Keratinocyte (primary cell): ENCODE data around the gene CPSF4. TPM values are rescaled to one million over a fixed set of nuclear protein-coding genes. Genes with fewer than 3 reads are reported as not detected.

Experiments
- DNase-seq: peaks from one replicate; pipeline ENCODE4 v3.0.0-alpha.2; 2011; ENCODE audit warnings: low read depth, missing footprints, low spot score
- FAIRE-seq: peaks from 2 replicates; lab custom pipeline; 2011; peaks lifted over from hg19 to GRCh38; lab: Jason Lieb, UNC
- H2AFZ ChIP-seq: 2 replicates; pipeline ENCODE4 v1.6.0; 2012; ENCODE audit warnings: low read length, control low read depth, inconsistent platforms; ENCODE audit not compliant: control insufficient read depth
- H3K27ac ChIP-seq: 2 replicates; pipeline ENCODE4 v1.5.1; 2011; ENCODE audit warnings: low read length; ENCODE audit not compliant: control insufficient read depth, insufficient read depth
- H3K27me3 ChIP-seq: 3 replicates; pipeline ENCODE4 v1.6.0; 2011; ENCODE audit warnings: low read length; ENCODE audit not compliant: control insufficient read depth, insufficient read depth; ENCODE audit errors: extremely low read depth
- H3K36me3 ChIP-seq, 2 experiments: 2 replicates in 1 of 2; 3 replicates in 1 of 2; pipeline ENCODE4 v1.5.1; 2011; ENCODE audit warnings: low read length in 2 of 2, mild to moderate bottlenecking in 1 of 2; ENCODE audit not compliant: control insufficient read depth in 2 of 2, insufficient read depth in 2 of 2; ENCODE audit errors: extremely low read depth in 1 of 2
- H3K4me1 ChIP-seq: 3 replicates; pipeline ENCODE4 v1.5.1; 2011; ENCODE audit warnings: low read length; ENCODE audit not compliant: control insufficient read depth, insufficient read depth; ENCODE audit errors: extremely low read depth
- H3K4me2 ChIP-seq: 3 replicates; pipeline ENCODE4 v1.6.0; 2011; ENCODE audit warnings: low read depth, low read length; ENCODE audit not compliant: control insufficient read depth, insufficient read depth; ENCODE audit errors: extremely low read depth
- H3K4me3 ChIP-seq, 3 experiments: fragments of 200-600 bp in 1 of 3; sonication (generic) in 1 of 3; 2 replicates in 2 of 3; 3 replicates in 1 of 3; pipeline ENCODE4 v1.5.1; 2011 to 2016; ENCODE audit warnings: low read length in 3 of 3, mild to moderate bottlenecking in 3 of 3, control low read depth in 2 of 3, inconsistent platforms in 1 of 3, low read depth in 1 of 3, mixed read lengths in 1 of 3, mixed run types in 1 of 3, moderate library complexity in 1 of 3; ENCODE audit not compliant: control insufficient read depth in 2 of 3, insufficient read depth in 2 of 3; ENCODE audit errors: extremely low read depth in 1 of 3
- H3K79me2 ChIP-seq: 2 replicates; pipeline ENCODE4 v1.6.0; 2012; ENCODE audit warnings: low read length; ENCODE audit not compliant: control insufficient read depth, insufficient read depth
- H3K9ac ChIP-seq: 3 replicates; pipeline ENCODE4 v1.6.0; 2011; ENCODE audit warnings: low read length; ENCODE audit not compliant: control insufficient read depth, insufficient read depth; ENCODE audit errors: extremely low read depth
- H3K9me1 ChIP-seq: 3 replicates; pipeline ENCODE4 v1.6.0; 2011; ENCODE audit warnings: low read length; ENCODE audit not compliant: control insufficient read depth, insufficient read depth; ENCODE audit errors: extremely low read depth
- H3K9me3 ChIP-seq: 2 replicates; pipeline ENCODE4 v1.5.1; 2012; ENCODE audit warnings: low read depth, low read length; ENCODE audit not compliant: control insufficient read depth
- H4K20me1 ChIP-seq: 3 replicates; pipeline ENCODE4 v1.6.0; 2011; ENCODE audit warnings: low read length; ENCODE audit not compliant: control insufficient read depth, insufficient read depth; ENCODE audit errors: extremely low read depth
- EZH2 ChIP-seq: IDR thresholded peaks from one replicate; pipeline ENCODE4 v1.6.1; 2012; ENCODE audit warnings: inconsistent platforms, mild to moderate bottlenecking, low read length, moderate library complexity
- dilution Hi-C: fragments of 300-500 bp; cut with MboI; formaldehyde crosslinking; loops from one replicate; pipeline ENCODE4 v1.7.0; 2020; ENCODE audit warnings: low sequenced_read_pairs; ENCODE audit not compliant: extremely low pct_ligation_motif_present
- polyA plus RNA-seq, 5 experiments: library from polyadenylated mRNA; depleted of rRNA in 3 of 5; stranded (reverse) in 3 of 5; stranded (forward) in 1 of 5; unstranded in 1 of 5; fragments of >200 nt; gene quantifications; 1 replicate in 1 of 5; 2 replicates in 3 of 5; 3 replicates in 1 of 5; pipeline versions ENCODE4 v1.2.1 to v1.2.3, GENCODE V29; 2011 to 2012; ENCODE audit warnings: missing spikeins in 2 of 5, low read depth in 1 of 5, low replicate concordance in 1 of 5
- TF ChIP-seq, protein P1 (sequence below), 3 experiments: IDR thresholded peaks in 1 of 3; conservative IDR thresholded peaks in 1 of 3; optimal IDR thresholded peaks in 1 of 3; 2 replicates in 2 of 3; 3 replicates in 1 of 3; pipeline versions ENCODE3 to v1.5.1; 2011; ENCODE audit warnings: low read length in 3 of 3, mild to moderate bottlenecking in 3 of 3, moderate library complexity in 2 of 3, control low read depth in 1 of 3, inconsistent platforms in 1 of 3; ENCODE audit not compliant: insufficient read depth in 2 of 3; ENCODE audit errors: extremely low read depth in 1 of 3

The CPSF4 gene
- polyA plus RNA-seq, 1 donor (not counting 4 experiments of a cell fraction or from before 2014, with no cell fraction given) = 25.0 TPM

DNA sequence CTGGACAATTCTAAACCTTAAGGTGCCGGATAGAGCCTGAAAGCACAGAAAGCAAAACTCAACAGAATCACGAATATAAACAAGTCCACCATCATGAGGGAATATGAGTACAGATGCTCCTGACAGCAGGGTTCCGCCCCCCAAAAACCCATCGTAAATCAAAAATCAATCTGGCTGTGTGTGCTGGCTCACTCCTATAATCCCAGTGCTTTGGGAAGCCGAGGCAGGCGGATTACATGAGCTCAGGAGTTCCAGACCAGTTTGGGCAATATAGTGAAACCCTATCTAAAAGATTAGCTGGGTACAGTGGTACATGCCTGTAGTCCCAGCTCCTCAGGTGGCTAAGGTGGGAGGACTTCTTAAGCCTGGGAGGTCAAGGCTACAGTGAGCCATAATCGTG is 17.8 kb upstream of the CPSF4 start:
- Histone ChIP-seq H2AFZ (no peak overlapping the region), H3K9ac (no peak overlapping the region), H3K4me2 (no peak overlapping the region), H3K36me3 (peaks cover 41 to 50% of the 10 kb centered on the region in 2 experiments), H4K20me1 (peaks cover 4% of the 10 kb centered on the region), H3K9me3 (no peaks in the 10 kb centered on the region), H3K9me1 (no peaks in the 10 kb centered on the region), H3K79me2 (no peaks in the 10 kb centered on the region), H3K4me1 (no peaks in the 10 kb centered on the region), H3K27ac (no peak overlapping the region), H3K4me3 (no peak overlapping the region), H3K27me3 (no peaks in the 10 kb centered on the region)
- DNase-seq (no peak), FAIRE-seq (no peak)
- dilution Hi-C loops = no loop called here
- no peak for TF ChIP-seq EZH2
- TF ChIP-seq, protein P1, sequence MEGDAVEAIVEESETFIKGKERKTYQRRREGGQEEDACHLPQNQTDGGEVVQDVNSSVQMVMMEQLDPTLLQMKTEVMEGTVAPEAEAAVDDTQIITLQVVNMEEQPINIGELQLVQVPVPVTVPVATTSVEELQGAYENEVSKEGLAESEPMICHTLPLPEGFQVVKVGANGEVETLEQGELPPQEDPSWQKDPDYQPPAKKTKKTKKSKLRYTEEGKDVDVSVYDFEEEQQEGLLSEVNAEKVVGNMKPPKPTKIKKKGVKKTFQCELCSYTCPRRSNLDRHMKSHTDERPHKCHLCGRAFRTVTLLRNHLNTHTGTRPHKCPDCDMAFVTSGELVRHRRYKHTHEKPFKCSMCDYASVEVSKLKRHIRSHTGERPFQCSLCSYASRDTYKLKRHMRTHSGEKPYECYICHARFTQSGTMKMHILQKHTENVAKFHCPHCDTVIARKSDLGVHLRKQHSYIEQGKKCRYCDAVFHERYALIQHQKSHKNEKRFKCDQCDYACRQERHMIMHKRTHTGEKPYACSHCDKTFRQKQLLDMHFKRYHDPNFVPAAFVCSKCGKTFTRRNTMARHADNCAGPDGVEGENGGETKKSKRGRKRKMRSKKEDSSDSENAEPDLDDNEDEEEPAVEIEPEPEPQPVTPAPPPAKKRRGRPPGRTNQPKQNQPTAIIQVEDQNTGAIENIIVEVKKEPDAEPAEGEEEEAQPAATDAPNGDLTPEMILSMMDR (optimal IDR thresholded peaks at IDR 0.05 in 1 of 3, IDR thresholded peaks at IDR 0.05 in 1 of 3, conservative IDR thresholded peaks at IDR 0.05 in 1 of 3; ENCODE audit: extremely low read depth in 1 of 3, insufficient read depth in 2 of 3, low read length in 3 of 3) = no peak

DNA sequence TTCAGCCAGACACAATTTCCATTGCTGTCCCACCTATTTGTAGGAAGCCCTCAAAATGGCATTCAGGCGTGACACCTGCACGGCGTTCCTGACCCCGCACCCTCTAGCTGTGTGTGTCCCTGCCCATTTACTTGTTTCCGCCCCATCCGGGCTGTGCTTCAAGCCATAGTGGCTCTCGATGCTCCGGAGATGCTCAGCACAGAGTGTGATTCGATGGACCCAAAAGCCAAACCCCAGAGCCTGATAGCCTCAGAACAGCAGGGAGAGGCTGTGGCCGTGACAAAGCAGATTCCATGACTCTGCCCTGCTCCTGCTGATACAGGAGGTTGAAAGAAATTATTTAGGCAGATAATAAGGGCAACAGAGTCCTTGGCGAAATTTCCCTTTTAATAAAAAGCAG is 16.6 kb upstream of the CPSF4 start:
- Histone ChIP-seq H3K4me2 (no peak overlapping the region), H3K36me3 (peaks cover 37 to 45% of the 10 kb centered on the region in 2 experiments), H3K4me1 (no peaks in the 10 kb centered on the region), H3K9ac (no peak overlapping the region), H4K20me1 (peaks cover 4% of the 10 kb centered on the region), H3K9me3 (no peaks in the 10 kb centered on the region), H3K27ac (no peak overlapping the region), H3K9me1 (no peaks in the 10 kb centered on the region), H3K4me3 (no peak overlapping the region), H3K79me2 (no peaks in the 10 kb centered on the region), H3K27me3 (no peaks in the 10 kb centered on the region), H2AFZ (no peak overlapping the region)
- DNase-seq = no peak
- dilution Hi-C loops = no loop called here
- no peak for TF ChIP-seq EZH2
- TF ChIP-seq, protein P1 (optimal IDR thresholded peaks at IDR 0.05 in 1 of 3, IDR thresholded peaks at IDR 0.05 in 1 of 3, conservative IDR thresholded peaks at IDR 0.05 in 1 of 3; ENCODE audit: extremely low read depth in 1 of 3, insufficient read depth in 2 of 3, low read length in 3 of 3) = no peak
- no peak for FAIRE-seq
